DND-41 (cell line): Measurements from ENCODE around the gene ADPGK.

Source experiments
- ATAC-seq: fragments of 200-7000 bp; cut with Tn5 transposase; 3 replicates; pipeline ENCODE4 v1.9.1; 2021; ENCODE audit warnings: low read depth; ENCODE audit not compliant: insufficient read depth
- DNase-seq: peaks from one replicate; pipeline ENCODE4 v3.0.0-alpha.2; 2020
- H2AFZ ChIP-seq: 2 replicates; pipeline ENCODE4 v1.6.0; 2012; ENCODE audit warnings: low read depth, low read length
- H3K27ac ChIP-seq: 2 replicates; pipeline ENCODE4 v1.5.1; 2012; ENCODE audit warnings: low read length, inconsistent platforms
- H3K27me3 ChIP-seq: fragments of 200-600 bp; sonication (generic); 2 replicates; pipeline ENCODE4 v1.6.0; 2012; ENCODE audit warnings: low read length, mild to moderate bottlenecking, inconsistent platforms; ENCODE audit not compliant: insufficient read depth, poor library complexity
- H3K36me3 ChIP-seq: 2 replicates; pipeline ENCODE4 v1.5.1; 2012; ENCODE audit warnings: low read length, inconsistent platforms; ENCODE audit not compliant: insufficient read depth
- H3K4me1 ChIP-seq: 2 replicates; pipeline ENCODE4 v1.5.1; 2012; ENCODE audit warnings: mild to moderate bottlenecking, low read length; ENCODE audit not compliant: insufficient read depth
- H3K4me2 ChIP-seq: 2 replicates; pipeline ENCODE4 v1.6.0; 2012; ENCODE audit warnings: mild to moderate bottlenecking, moderate library complexity, low read length, inconsistent platforms; ENCODE audit not compliant: insufficient read depth
- H3K4me3 ChIP-seq, 2 experiments: fragments of 200-600 bp in 1 of 2; shearing (Covaris generic) in 1 of 2; 2 replicates each; pipeline ENCODE4 v1.5.1; 2012 to 2016; ENCODE audit warnings: inconsistent platforms in 2 of 2, low read length in 2 of 2, mild to moderate bottlenecking in 2 of 2, low read depth in 1 of 2, moderate library complexity in 1 of 2
- H3K79me2 ChIP-seq: 2 replicates; pipeline ENCODE4 v1.6.0; 2012; ENCODE audit warnings: low read length, inconsistent platforms; ENCODE audit not compliant: insufficient read depth
- H3K9ac ChIP-seq: 2 replicates; pipeline ENCODE4 v1.6.0; 2012; ENCODE audit warnings: low read depth, mild to moderate bottlenecking, inconsistent platforms, low read length, moderate library complexity
- H3K9me3 ChIP-seq: 2 replicates; pipeline ENCODE4 v1.5.1; 2012; ENCODE audit warnings: low read length, moderate library complexity, mild to moderate bottlenecking, inconsistent platforms; ENCODE audit not compliant: insufficient read depth, severe bottlenecking
- H4K20me1 ChIP-seq: 2 replicates; pipeline ENCODE4 v1.6.0; 2012; ENCODE audit warnings: low read length; ENCODE audit not compliant: insufficient read depth
- CTCF ChIP-seq: IDR thresholded peaks from 2 replicates; pipeline ENCODE4 v1.5.1; 2012; ENCODE audit warnings: borderline replicate concordance, low read length, moderate library complexity, mild to moderate bottlenecking; ENCODE audit not compliant: poor library complexity, severe bottlenecking; ENCODE audit errors: extremely low read depth
- EZH2 ChIP-seq: IDR thresholded peaks from 3 replicates; pipeline ENCODE4 v1.6.1; 2012; ENCODE audit warnings: borderline replicate concordance, low read depth, mild to moderate bottlenecking, moderate library complexity, low read length, inconsistent platforms; ENCODE audit not compliant: severe bottlenecking

The ADPGK gene

GRCh38 chr15:72706266-72706665 lies 77.3 kb downstream of the ADPGK start:
- Histone ChIP-seq H3K4me2 (no peak overlapping the region), H3K36me3 (no peaks in the 10 kb centered on the region), H3K9ac (no peak overlapping the region), H3K4me1 (no peaks in the 10 kb centered on the region), H3K27me3 (no peaks in the 10 kb centered on the region), H4K20me1 (no peaks in the 10 kb centered on the region), H3K4me3 (no peak overlapping the region), H3K27ac (no peak overlapping the region), H2AFZ (no peak overlapping the region), H3K79me2 (no peaks in the 10 kb centered on the region), H3K9me3 (no peaks in the 10 kb centered on the region)
- no peak for DNase-seq
- no peak for TF ChIP-seq CTCF
- TF ChIP-seq EZH2 = no peak
- ATAC-seq = no peak
